Ascending aorta (tissue), 2 donors: Measurements from ENCODE around the gene PFN3. TPM values are rescaled to one million over a fixed set of nuclear protein-coding genes. Genes with fewer than 3 reads are reported as not detected.

Experiments used
- DNase-seq, 2 donors: peaks; one replicate each; pipeline ENCODE4 v3.0.0-alpha.2; 2019; ENCODE audit warnings: low spot score in 2 of 2
- H3K27ac ChIP-seq, 2 donors: fragments of 200-600 bp; sonication (generic); one replicate each; pipeline ENCODE4 v1.5.1; 2016 to 2017; ENCODE audit warnings: mild to moderate bottlenecking in 1 of 2
- H3K27me3 ChIP-seq: fragments of 200-600 bp; sonication (generic); one replicate; pipeline ENCODE4 v1.5.1; 2017
- H3K36me3 ChIP-seq, 2 donors: fragments of 200-600 bp; sonication (generic); one replicate each; pipeline ENCODE4 v1.5.1; 2016
- H3K4me1 ChIP-seq, 2 donors: fragments of 200-600 bp; sonication (generic); one replicate each; pipeline ENCODE4 v1.5.1; 2016 to 2017; ENCODE audit warnings: mild to moderate bottlenecking in 1 of 2
- H3K4me3 ChIP-seq, 2 donors: fragments of 200-600 bp; sonication (generic); one replicate each; pipeline ENCODE4 v1.5.1; 2016 to 2017; ENCODE audit warnings: mild to moderate bottlenecking in 1 of 2
- H3K9me3 ChIP-seq, 2 donors: fragments of 200-600 bp; sonication (generic); one replicate each; pipeline ENCODE4 v1.5.1; 2016
- intact Hi-C: fragments of 100-400 bp; cut with DNase I; formaldehyde crosslinking; loops from one replicate; pipeline ENCODE4 v1.15.1; 2023
- total RNA-seq: library from RNA; depleted of rRNA; stranded (reverse); fragments of >200 nt; gene quantifications from one replicate; pipeline ENCODE4 v1.1.0, GENCODE V29; 2016
- TF ChIP-seq, protein P1 (sequence below), 3 experiments: fragments of 200-600 bp in 2 of 3; fragments of 450-650 bp in 1 of 3; sonication (generic) in 2 of 3; IDR thresholded peaks; one replicate each; pipeline ENCODE4 v1.5.1; 2016 to 2019; ENCODE audit warnings: antibody characterized with exemption in 3 of 3, mild to moderate bottlenecking in 1 of 3, moderate library complexity in 1 of 3

Gene PFN3
- total RNA-seq, 1 donor from 2014 or later = not detected

DNA sequence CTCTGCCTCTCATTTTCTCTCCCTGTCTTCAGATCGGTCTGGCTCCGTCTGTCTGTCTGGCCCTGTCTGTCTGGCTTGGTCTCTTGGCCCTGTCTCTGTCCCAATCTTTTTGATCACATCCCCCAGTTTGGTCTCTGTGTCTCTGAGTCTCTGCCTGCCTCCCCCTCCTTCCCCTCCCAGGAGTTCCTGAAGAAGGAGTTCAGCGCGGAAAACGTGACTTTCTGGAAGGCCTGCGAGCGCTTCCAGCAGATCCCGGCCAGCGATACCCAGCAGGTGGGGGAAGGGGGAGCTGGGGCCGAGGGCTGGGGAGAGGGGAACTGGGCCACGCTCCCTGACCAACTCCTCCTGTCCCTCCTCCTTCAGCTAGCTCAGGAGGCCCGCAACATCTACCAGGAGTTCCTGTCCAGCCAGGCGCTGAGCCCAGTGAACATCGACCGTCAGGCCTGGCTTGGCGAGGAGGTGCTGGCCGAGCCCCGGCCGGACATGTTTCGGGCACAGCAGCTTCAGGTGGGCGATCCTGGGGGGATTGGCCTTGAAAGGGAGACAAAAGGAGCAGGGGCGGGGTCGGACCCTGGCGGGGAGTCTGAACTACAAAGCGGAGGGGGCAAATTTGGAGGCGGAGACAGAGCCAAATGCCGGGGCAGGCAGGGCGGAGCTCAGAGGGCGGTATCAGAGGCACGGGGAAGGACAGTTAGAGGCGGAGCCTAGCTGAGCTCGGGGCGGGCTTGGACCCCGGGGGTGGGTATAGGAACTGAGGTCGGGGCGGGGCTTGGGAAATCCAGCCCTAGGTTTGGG is 33.7 kb downstream of the PFN3 start:
- no peaks in the 10 kb centered on the region for H3K9me3 ChIP-seq
- H3K27me3 ChIP-seq = no peaks in the 10 kb centered on the region
- peak overlapping the region; percentile 71 to 78 for H3K27ac ChIP-seq
- peaks cover 7 to 18% of the 10 kb centered on the region in 2 donors for H3K4me1 ChIP-seq
- intact Hi-C loops = loop anchor here (1.0 to 2.0 kb wide), 2 partner anchors 15 to 60 kb away; partner anchors contain the start of genes GRK6 and LMAN2
- TF ChIP-seq, protein P1, sequence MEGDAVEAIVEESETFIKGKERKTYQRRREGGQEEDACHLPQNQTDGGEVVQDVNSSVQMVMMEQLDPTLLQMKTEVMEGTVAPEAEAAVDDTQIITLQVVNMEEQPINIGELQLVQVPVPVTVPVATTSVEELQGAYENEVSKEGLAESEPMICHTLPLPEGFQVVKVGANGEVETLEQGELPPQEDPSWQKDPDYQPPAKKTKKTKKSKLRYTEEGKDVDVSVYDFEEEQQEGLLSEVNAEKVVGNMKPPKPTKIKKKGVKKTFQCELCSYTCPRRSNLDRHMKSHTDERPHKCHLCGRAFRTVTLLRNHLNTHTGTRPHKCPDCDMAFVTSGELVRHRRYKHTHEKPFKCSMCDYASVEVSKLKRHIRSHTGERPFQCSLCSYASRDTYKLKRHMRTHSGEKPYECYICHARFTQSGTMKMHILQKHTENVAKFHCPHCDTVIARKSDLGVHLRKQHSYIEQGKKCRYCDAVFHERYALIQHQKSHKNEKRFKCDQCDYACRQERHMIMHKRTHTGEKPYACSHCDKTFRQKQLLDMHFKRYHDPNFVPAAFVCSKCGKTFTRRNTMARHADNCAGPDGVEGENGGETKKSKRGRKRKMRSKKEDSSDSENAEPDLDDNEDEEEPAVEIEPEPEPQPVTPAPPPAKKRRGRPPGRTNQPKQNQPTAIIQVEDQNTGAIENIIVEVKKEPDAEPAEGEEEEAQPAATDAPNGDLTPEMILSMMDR (IDR thresholded peaks at IDR 0.05) = no peak
- DNase-seq = peak; percentile 63 to 94
- H3K4me3 ChIP-seq = peak overlapping the region; percentile 41 to 62
- no peaks in the 10 kb centered on the region for H3K36me3 ChIP-seq

DNA sequence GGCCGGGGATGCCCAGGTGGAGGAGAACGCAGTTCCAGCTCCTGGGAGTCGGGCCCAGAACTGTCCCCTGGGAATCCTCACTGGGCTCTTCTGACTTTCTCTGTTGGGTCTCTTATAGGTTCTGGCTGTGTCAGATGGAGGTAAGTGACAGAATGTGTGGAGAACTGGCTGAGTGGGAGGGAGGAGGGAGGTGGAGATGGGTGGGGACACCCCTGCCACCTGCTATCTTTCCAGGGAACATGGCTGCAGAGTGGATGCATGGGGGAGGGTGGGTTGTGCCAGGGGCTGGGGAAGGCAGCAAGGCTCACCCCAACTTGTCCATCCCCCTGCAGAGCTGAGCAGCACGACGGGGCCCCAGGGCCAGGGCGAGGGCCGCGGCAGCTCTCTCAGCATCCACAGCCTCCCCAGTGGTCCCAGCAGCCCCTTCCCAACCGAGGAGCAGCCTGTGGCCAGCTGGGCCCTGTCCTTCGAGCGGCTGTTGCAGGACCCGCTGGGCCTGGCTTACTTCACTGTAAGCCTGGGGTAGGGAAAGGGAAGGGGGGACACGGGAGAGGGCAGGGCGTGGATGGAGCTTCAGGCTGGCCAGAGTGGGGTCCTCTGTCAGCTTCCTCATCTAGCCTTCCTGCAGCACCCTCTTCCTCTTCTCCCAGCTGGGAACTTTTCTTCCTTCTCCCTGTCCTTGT is 34.5 kb downstream of the PFN3 start:
- Histone ChIP-seq H3K4me3 (peak overlapping the region in 1 of 2 donors; percentile 62), H3K36me3 (no peaks in the 10 kb centered on the region), H3K27me3 (no peaks in the 10 kb centered on the region), H3K9me3 (no peaks in the 10 kb centered on the region), H3K27ac (peak overlapping the region; percentile 71 to 78), H3K4me1 (peaks cover 7 to 18% of the 10 kb centered on the region in 2 donors)
- intact Hi-C loops = loop anchor here (1.0 to 2.0 kb wide), 2 partner anchors 15 to 61 kb away; partner anchors contain the start of genes GRK6 and LMAN2
- TF ChIP-seq, protein P1 (IDR thresholded peaks at IDR 0.05) = no peak
- no peak for DNase-seq

DNA sequence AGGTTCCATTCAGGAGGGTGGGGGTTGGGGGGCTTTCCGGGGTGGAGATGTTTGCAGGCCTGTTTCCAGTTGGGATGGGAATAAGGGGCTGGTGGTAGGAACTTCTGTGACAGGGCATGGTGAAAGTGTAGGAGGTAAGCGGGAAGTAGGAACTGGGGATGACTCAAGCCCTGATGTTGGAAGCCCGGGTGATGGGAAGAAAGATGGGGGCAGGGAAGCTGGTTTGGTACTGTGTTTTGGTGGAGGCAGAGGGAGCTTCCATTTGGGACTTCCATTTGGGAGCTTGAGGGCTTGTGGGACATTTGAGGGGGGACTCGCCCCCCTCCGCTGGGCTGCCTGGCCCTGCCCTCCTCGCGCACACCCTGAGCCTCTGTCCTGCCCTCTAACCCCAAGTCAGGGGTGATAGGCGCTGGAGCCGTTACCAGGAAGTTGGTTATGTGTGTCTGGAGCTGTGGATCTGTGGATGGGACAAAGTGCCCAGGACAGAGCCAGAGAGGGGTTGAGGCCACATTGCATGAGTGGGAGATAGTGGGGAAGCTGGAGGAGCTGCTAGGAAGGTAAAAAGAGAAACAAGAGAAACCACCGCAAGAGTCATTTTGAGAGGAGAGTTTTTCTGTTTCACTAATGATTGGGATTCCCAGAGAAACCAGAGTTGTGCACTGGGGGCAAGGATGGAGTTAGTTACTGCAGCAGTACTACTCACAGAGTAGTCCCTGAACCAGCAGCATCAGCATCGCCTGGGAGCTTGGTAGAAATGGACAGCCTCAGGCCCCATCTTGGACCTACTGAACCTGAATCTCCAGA is 36.1 kb downstream of the PFN3 start:
- Histone ChIP-seq H3K9me3 (no peaks in the 10 kb centered on the region), H3K27me3 (no peaks in the 10 kb centered on the region), H3K4me1 (peaks cover 7 to 18% of the 10 kb centered on the region in 2 donors), H3K27ac (no peak overlapping the region), H3K36me3 (no peaks in the 10 kb centered on the region), H3K4me3 (no peak overlapping the region)
- no peak for DNase-seq
- intact Hi-C loops = no loop called here
- TF ChIP-seq, protein P1 (IDR thresholded peaks at IDR 0.05) = no peak

DNA sequence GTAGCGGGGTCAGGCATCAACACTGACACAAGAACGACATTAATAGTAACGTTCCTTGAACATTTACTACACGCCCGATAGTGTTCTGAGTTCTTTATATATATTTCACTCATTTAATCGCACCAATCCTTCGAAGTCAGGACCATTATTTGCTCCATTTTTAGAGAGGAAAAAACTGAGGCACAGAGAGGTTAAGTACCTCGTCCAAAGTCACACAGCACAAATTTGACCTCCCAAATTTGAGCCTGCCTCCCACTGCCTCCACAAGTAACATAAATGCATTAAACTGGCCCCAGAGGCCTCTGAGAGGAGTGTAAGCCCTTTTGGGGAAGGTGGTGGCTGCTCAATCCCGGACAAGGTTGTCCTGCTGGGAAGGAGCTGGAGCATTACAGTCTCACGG is 36.9 kb downstream of the PFN3 start:
- DNase-seq = no peak
- Histone ChIP-seq H3K27ac (no peak overlapping the region), H3K4me1 (peaks cover 7 to 18% of the 10 kb centered on the region in 2 donors), H3K9me3 (no peaks in the 10 kb centered on the region), H3K36me3 (no peaks in the 10 kb centered on the region), H3K27me3 (no peaks in the 10 kb centered on the region), H3K4me3 (peak overlapping the region; percentile 53 to 66)
- intact Hi-C loops = no loop called here
- TF ChIP-seq, protein P1 (IDR thresholded peaks at IDR 0.05) = no peak
